GM19238 (cell line): ENCODE data around the gene KPTN.
"Not testable (repeated sequence)": the region's sequence is repeated elsewhere in the genome, so short reads cannot be mapped to it uniquely, and the experiment has no call there.

Source experiments
- DNase-seq: peaks from one replicate; pipeline ENCODE4 v3.0.0; 2011; ENCODE audit warnings: low spot score; ENCODE audit not compliant: insufficient read length

Gene KPTN

DNA sequence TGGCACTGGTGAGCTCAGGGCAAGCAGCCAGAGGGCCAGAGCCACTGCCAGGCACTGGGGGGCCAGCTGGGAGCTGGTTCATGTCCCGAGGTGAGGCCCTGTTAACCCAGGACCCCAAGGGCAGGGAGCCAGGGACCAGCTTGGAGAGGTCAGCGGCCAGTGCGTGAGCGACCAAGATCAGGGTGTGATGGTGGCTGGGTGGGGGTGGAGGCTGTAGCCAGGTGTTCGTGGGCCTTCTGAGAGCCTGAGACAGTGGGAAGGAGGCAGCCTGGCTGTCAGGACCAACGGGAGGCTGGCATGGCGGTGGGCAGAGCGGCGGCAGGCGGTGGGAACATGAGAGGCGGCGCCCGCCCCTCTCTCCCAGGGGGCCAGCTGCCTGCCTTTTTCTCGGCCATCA is 8.1 kb upstream of the KPTN start:
- no peak for DNase-seq

GRCh38 chr19:47491358-47492136 is 7.5 kb upstream of the KPTN start:
- no peak for DNase-seq

- DNase-seq: no peak
These were observed 6.8 kb upstream of the KPTN start for GRCh38 chr19:47490847-47491246.

DNA sequence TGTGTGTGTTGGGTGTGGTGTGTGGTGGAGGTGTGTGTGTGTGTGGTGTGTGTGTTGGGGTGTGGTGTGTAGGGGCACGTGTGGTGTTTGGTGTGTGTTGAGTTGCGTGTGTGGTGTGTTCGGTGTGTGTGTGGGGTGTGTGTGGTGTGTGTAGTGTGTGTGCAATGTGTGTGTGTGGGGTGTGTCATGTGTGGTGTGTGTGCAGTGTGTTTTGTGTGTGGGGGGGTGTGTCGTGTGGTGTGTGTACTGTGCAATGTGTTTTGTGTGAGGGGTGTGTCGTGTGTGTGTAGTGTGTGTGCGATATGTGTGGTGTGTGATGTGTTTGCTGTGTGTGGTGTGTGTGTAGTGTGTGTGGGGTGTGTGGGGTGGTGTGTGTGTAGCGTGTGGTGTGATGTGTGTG is 6.0 kb upstream of the KPTN start:
- DNase-seq: no peak

- no peak for DNase-seq
These were observed 5.3 kb upstream of the KPTN start for GRCh38 chr19:47489072-47489914.

GRCh38 chr19:47487551-47488515 is 3.8 kb upstream of the KPTN start:
- no peak for DNase-seq

DNA sequence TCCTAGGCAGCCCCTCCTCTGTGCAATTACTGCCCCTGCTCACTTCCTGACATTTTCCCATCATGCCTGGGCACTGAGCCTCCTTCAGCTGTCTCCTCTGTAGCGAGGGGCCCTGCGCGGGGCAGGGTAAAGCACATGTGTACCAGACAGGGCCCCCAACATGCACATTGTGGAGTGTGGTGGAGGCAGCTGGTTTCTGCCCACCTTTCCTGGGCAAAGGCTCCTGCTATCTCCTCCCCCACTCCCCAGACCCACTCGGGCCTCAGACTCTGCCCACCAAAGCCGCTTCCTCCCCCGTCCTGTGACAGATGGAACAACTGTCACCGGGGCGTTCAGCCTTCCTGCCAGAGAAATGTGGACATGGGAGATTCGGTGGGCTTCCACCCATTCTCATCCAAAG is 2.9 kb upstream of the KPTN start:
- DNase-seq: no peak

DNA sequence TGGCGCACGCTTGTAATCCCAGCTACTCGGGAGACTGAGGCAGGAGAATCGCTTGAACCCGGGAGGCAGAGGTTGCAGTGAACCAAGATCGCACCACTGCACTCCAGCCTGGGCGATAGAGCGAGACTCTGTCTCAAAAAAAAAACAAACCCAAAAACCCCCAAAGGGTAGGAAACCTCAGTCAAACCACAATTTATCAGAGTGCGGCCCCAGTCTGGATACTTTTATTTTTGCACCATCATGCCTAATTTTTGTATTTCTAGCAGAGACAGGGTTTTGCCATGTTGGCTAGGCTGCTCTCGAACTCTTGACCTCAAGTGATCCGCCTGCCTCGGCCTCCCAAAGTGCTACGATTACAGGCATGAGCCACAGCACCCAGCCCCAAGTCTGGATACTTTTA is 2.2 kb upstream of the KPTN start:
- DNase-seq: not testable (repeated sequence)

- DNase-seq: no peak
These were observed 1.2 kb upstream of the KPTN start for GRCh38 chr19:47485210-47485609.

DNA sequence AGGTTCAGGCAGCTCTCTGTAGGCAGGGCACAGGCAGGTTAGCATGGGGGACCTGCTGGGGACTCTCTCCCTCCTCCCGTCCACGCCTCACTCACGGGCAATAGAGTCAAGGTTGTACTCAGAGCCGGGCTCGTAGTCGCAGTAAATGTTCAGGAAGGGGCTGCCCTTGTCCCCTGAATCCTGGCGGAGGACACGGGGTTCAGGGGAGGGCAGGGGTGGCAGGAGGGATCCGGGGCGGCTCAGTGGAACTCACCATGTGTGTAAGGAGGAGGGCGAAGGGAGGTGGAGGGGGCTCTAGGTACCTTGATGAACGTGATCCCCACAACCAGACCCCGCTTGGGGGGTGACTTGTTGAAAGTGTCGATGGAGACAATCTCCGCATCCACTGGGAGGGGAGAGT is 819 bp downstream of the KPTN start:
- no peak for DNase-seq

DNA sequence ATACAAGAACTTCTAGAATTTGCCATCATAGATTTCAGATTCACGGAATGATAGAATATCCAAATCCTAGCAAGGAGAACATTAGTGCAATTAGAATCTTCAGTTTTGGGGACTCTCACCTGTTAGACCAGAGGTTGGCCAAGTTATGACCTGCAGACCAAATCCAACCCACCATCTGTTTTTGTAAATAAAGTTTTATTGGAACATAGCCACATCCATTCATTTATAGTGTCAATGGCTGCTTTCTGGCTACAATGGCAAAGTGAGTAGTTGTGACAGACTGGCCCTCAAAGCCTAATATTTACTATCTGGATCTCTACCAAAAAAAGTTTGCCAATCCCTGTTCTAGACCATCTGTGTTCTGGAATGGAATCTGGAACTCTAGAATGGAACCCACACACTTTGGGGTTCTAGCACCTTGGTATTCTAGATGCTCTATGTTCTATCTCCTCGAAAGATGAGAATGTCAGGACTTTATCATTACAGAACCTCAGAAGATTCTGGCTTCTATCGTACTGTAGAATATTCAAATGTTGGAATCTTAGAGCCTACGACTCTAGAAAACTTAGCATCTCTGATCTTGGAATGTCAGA is 2.5 kb downstream of the KPTN start:
- DNase-seq: no peak

DNA sequence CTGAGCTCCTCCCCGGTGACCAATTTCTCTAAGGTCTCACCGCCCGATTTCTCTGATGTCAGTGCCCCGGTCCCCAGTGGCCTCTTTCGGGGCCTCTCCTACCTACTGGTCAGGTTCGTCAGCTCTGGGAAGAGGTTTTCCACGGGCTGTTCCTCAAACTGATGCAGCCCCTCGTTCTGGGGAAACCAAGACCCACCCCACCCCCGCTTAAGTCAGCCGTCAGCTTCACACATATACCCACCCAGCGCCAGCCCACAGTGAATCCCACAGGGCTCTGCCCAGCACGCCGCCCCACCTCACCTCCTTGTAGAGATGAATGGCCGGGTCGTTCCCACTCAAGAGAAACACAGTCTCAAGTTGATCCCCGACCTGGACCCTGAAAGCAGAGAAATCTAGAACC is 3.4 kb downstream of the KPTN start:
- DNase-seq: no peak

GRCh38 chr19:47479701-47480503 is 4.1 kb downstream of the KPTN start:
- DNase-seq: no peak

DNA sequence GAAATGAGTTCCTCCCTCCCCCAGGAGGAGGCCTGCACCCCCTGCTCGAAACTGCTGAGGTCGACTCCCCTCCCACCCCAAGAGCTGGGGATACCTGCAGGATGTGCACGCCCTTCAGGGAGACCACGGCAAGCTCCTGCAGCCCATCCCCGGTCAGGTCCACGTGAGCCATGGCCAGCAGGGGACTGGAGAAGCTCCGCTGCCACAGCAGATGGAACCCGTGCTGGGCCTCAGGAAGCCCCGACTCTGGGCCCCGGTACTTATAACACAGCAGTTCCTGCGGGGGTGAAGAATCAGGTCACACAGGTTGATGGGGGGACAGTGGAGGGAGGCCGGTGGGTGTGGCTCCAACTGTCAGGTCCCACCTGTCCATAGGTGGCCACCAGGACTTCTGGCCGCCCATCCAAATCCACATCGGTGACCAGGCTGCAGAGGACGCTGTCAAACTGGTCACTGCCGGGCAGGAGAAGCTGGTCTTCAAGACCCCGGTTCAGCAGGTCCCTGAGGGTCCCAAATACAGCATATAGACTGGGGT is 7.5 kb downstream of the KPTN start:
- no peak for DNase-seq

DNA sequence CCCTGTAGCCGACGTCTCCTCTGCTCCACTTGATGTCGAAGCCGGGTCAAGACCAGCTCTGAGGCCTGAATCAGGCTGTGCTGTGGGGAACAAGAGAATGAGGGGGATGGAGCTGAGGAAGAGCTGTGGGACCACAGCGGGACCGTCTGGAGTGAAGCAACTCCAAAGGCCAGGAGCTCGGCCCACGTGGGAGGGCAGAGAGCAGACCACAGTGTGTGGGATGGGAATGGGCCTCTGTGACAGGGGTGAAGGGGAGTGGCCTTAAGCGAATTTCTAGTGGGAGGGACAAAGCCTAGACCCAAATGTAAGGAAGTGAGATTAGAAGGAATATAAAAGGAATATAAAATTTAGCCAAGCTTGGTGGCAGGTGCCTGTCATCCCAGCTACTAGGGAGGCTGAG is 8.6 kb downstream of the KPTN start:
- no peak for DNase-seq

DNA sequence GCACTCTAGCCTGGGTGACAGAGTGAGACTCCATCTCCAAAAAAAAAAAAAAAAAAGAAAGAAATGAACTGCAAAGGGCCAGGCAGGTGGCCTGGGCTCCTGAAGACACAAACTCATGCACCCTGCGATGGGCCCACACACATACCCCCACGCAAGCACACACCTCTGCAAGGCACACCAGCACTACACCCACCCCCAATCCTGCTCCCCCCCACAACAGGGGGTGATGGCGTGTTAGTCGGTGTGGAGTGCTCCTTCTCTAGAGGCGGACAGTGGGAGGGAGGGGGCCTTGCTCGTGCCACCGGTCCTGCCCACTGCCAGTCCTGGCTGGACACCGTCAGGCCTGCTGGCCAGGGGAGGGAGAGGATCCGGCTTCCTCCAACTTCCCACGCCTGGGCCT is 10.7 kb downstream of the KPTN start:
- DNase-seq: no peak

DNA sequence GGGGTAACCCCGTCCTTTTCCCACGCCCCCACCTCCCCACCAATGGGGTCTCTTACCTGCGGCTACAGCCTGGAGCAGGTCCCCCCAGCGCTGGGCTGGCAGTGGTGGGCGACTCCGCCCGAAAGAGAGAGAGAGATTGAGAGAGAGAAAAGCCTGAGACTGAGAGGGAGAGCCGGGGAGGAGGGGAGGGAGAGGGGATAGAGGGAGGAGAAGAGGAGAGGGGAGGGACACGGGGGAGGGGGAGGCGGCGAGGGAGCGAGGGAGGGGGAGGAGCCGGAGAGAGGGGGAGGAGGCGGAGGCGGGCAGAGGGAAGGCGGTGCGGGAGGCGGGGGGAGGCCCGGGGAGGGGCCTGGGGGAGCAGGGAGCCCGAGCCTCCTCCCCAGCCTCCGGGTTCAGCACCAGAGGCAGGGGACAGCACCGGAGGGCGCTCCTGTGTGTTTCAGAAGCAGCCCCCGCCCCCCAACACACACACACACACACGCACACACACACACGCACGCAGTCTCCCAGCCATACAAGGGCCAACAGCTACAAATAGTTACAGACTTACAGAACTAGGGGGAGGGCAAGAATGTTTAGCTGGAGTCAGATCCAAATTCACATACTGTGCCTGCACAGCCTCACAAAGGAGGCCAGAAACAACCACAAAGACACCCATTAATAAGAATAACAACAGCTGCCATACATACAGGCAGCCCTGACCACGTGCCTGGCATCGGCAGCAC is 12.1 kb downstream of the KPTN start, which contains the start of gene SLC8A2:
Gene SLC8A2 (minus strand): TSS at position 161 of the 725 bp plus-strand sequence. CDS start 5,490 bp downstream, outside the sequence.
- peak; percentile 60 for DNase-seq

- no peak for DNase-seq
These were observed 12.7 kb downstream of the KPTN start for GRCh38 chr19:47471381-47471732.

GRCh38 chr19:47470447-47471195 is 13.4 kb downstream of the KPTN start:
- DNase-seq: no peak
